PC-9 (cell line): Measurements from ENCODE around the gene PEX13. TPM values are rescaled to one million over a fixed set of nuclear protein-coding genes. Genes with fewer than 3 reads are reported as not detected.
A peak's percentile ranks its signal among the peaks of the same experiment; 100 is the strongest.
"Not testable (repeated sequence)": the region's sequence is repeated elsewhere in the genome, so short reads cannot be mapped to it uniquely, and the experiment has no call there.

Source experiments
- BruUV-seq: library from RNA; stranded (reverse); fragments of 400-500 nt; replicated peaks from 2 replicates; lab custom pipeline; 2021; lab: Mats Ljungman, UMichigan
- CTCF ChIA-PET: fragments of 300-600 bp; sonication (Branson Sonifier 250); formaldehyde crosslinking; loops from one replicate; lab custom pipeline; 2022; ENCODE audit warnings: antibody characterized with exemption; lab: Charles Lee
- POLR2A ChIA-PET: fragments of 300-600 bp; sonication (Branson Sonifier 250); formaldehyde crosslinking; loops from one replicate; lab custom pipeline; 2022; ENCODE audit warnings: antibody characterized with exemption; ENCODE audit not compliant: unreplicated experiment; lab: Charles Lee
- DNase-seq, 2 experiments: peaks; one replicate each; pipeline versions ENCODE4 v3.0.0 to v3.0.0-alpha.2; 2015 to 2022; ENCODE audit warnings: mixed read lengths in 1 of 2
- H2AFZ ChIP-seq: fragments of 200-600 bp; sonication (generic); 2 replicates; pipeline ENCODE4 v1.8.1; 2017; ENCODE audit warnings: antibody characterized with exemption
- H3F3A ChIP-seq: fragments of 200-600 bp; sonication (generic); 2 replicates; pipeline ENCODE4 v1.8.1; 2017; ENCODE audit warnings: antibody characterized with exemption, mild to moderate bottlenecking, low read depth; ENCODE audit not compliant: insufficient read depth
- H3K27ac ChIP-seq: fragments of 200-600 bp; sonication (generic); 2 replicates; pipeline ENCODE4 v1.6.1; 2016; ENCODE audit warnings: mixed run types
- H3K27me3 ChIP-seq: fragments of 200-600 bp; sonication (generic); 2 replicates; pipeline ENCODE4 v1.6.1; 2016; ENCODE audit warnings: low read depth, mixed run types; ENCODE audit not compliant: insufficient read depth
- H3K36me3 ChIP-seq: fragments of 200-600 bp; sonication (generic); 2 replicates; pipeline ENCODE4 v1.6.1; 2016; ENCODE audit warnings: low read depth, mixed run types
- H3K4me1 ChIP-seq: fragments of 200-600 bp; sonication (generic); replicated peaks from 2 replicates; pipeline ENCODE4 v1.6.1; 2016; ENCODE audit warnings: mixed run types; ENCODE audit not compliant: insufficient read depth
- H3K4me2 ChIP-seq: fragments of 200-600 bp; sonication (generic); 2 replicates; pipeline ENCODE4 v1.6.1; 2017; ENCODE audit warnings: mixed run types
- H3K4me3 ChIP-seq: fragments of 200-600 bp; sonication (generic); 2 replicates; pipeline ENCODE4 v1.6.1; 2016; ENCODE audit warnings: mixed run types
- H3K79me2 ChIP-seq: fragments of 200-600 bp; sonication (generic); 2 replicates; pipeline ENCODE4 v1.6.1; 2017; ENCODE audit warnings: low read depth, mixed run types
- H3K9me2 ChIP-seq: fragments of 200-600 bp; sonication (generic); 2 replicates; pipeline ENCODE4 v1.8.1; 2017; ENCODE audit warnings: mild to moderate bottlenecking; ENCODE audit not compliant: insufficient read depth
- H3K9me3 ChIP-seq: fragments of 200-600 bp; sonication (generic); 2 replicates; pipeline ENCODE4 v1.8.1; 2016; ENCODE audit warnings: low read depth; ENCODE audit not compliant: insufficient read depth
- H4K20me1 ChIP-seq: fragments of 200-600 bp; sonication (generic); 2 replicates; pipeline ENCODE4 v1.8.1; 2017; ENCODE audit not compliant: insufficient read depth
- CTCF ChIP-seq: fragments of 200-600 bp; sonication (generic); conservative IDR thresholded peaks from 2 replicates; pipeline ENCODE4 v1.6.1; 2017; ENCODE audit warnings: mixed run types, antibody characterized with exemption, mild to moderate bottlenecking, moderate library complexity
- EZH2 ChIP-seq: fragments of 200-600 bp; sonication (generic); IDR thresholded peaks from 2 replicates; pipeline ENCODE4 v1.8.0; 2017; ENCODE audit warnings: antibody characterized with exemption, low read depth
- intact Hi-C: fragments of 100-400 bp; cut with micrococcal nuclease; formaldehyde crosslinking; loops from one replicate; pipeline ENCODE4 v1.10.0; 2022; ENCODE audit not compliant: unreplicated experiment
- total RNA-seq: library from RNA; stranded (reverse); gene quantifications from 2 replicates; pipeline ENCODE4 v1.2.3, GENCODE V29; 2021

The PEX13 gene
- total RNA-seq, 1 experiment from 2014 or later: 32.4 TPM

- no peaks in the 10 kb centered on the region for H3F3A ChIP-seq
- H2AFZ ChIP-seq: no peak overlapping the region
- H3K36me3 ChIP-seq: no peaks in the 10 kb centered on the region
- intact Hi-C loops: no loop called here
- POLR2A ChIA-PET: no interaction called here
- H4K20me1 ChIP-seq: no peaks in the 10 kb centered on the region
- DNase-seq: no peak
- no peaks in the 10 kb centered on the region for H3K79me2 ChIP-seq
- H3K9me2 ChIP-seq: no peaks in the 10 kb centered on the region
- H3K4me1 ChIP-seq: peaks cover 10% of the 10 kb centered on the region
- H3K27me3 ChIP-seq: no peaks in the 10 kb centered on the region
- no peak overlapping the region for H3K27ac ChIP-seq
- no peak overlapping the region for H3K4me2 ChIP-seq
- H3K4me3 ChIP-seq: no peak overlapping the region
- no peak for TF ChIP-seq CTCF
- TF ChIP-seq EZH2: no peak
- no TSS peak for BruUV-seq
- no peaks in the 10 kb centered on the region for H3K9me3 ChIP-seq
- CTCF ChIA-PET: no interaction called here
Measured at GRCh38 chr2:60984720-60985119, 32.8 kb upstream of the PEX13 start.

GRCh38 chr2:60987041-60987440 is 30.5 kb upstream of the PEX13 start:
- intact Hi-C loops: no loop called here
- no TSS peak for BruUV-seq
- no peak overlapping the region for H3K4me2 ChIP-seq
- no peak for DNase-seq
- no peaks in the 10 kb centered on the region for H3K79me2 ChIP-seq
- H3F3A ChIP-seq: no peaks in the 10 kb centered on the region
- H3K4me3 ChIP-seq: no peak overlapping the region
- H3K27ac ChIP-seq: no peak overlapping the region
- TF ChIP-seq EZH2 (no peak), CTCF (no peak)
- ChIA-PET POLR2A (interaction anchor here (0.7 kb wide), 2 partner anchors 79 to 269 kb away, joined by 3 to 15 read pairs; partner anchors contain the start of gene SANBR), CTCF (no interaction called here)
- no peaks in the 10 kb centered on the region for H3K9me2 ChIP-seq
- H4K20me1 ChIP-seq: no peaks in the 10 kb centered on the region
- no peaks in the 10 kb centered on the region for H3K27me3 ChIP-seq
- peaks cover 11% of the 10 kb centered on the region for H3K4me1 ChIP-seq
- H3K9me3 ChIP-seq: peaks cover 8% of the 10 kb centered on the region
- no peak overlapping the region for H2AFZ ChIP-seq
- H3K36me3 ChIP-seq: 0 out of 2 replicates have a peak, but pooled peaks cover 2% of the 10 kb centered on the region

- H3K4me1 ChIP-seq: peaks cover 11% of the 10 kb centered on the region
- H3K27me3 ChIP-seq, H2AFZ ChIP-seq, DNase-seq, CTCF ChIA-PET, H3K9me2 ChIP-seq, H3F3A ChIP-seq, H3K27ac ChIP-seq, H3K4me3 ChIP-seq, BruUV-seq, H4K20me1 ChIP-seq, H3K4me2 ChIP-seq, H3K79me2 ChIP-seq, intact Hi-C loops, H3K36me3 ChIP-seq: not testable (repeated sequence)
- POLR2A ChIA-PET: interaction anchor here (0.7 kb wide), 2 partner anchors 78 to 269 kb away, joined by 3 to 15 read pairs; partner anchors contain the start of gene SANBR
- H3K9me3 ChIP-seq: peaks cover 11% of the 10 kb centered on the region
Measured at GRCh38 chr2:60987656-60988055, 29.9 kb upstream of the PEX13 start.

GRCh38 chr2:60989259-60989658 is 28.3 kb upstream of the PEX13 start:
- 0 out of 2 replicates have a peak, but pooled peaks cover 11% of the 10 kb centered on the region for H3K36me3 ChIP-seq
- H3K27ac ChIP-seq: 0 out of 2 replicates have a peak overlapping the region, but pooled peaks have one; percentile 9
- no TSS peak for BruUV-seq

More at GRCh38 chr2:60989259-60989658, 28.3 kb upstream of the PEX13 start:
- H3K9me3 ChIP-seq: peaks cover 11% of the 10 kb centered on the region
- peak in 1 of 2 experiments; percentile 43 for DNase-seq
- TF ChIP-seq EZH2: no peak
- no peak for TF ChIP-seq CTCF
- ChIA-PET POLR2A (interaction anchor here (0.6 kb wide), 1 partner anchor 30 kb away, joined by 5 read pairs; no protein-coding TSS in a partner anchor), CTCF (no interaction called here)
- H3K9me2 ChIP-seq: no peaks in the 10 kb centered on the region
- no peaks in the 10 kb centered on the region for H3K79me2 ChIP-seq
- H4K20me1 ChIP-seq: no peaks in the 10 kb centered on the region
- H3K4me2 ChIP-seq: peak overlapping the region; percentile 37
- H3K4me1 ChIP-seq: peaks cover 11% of the 10 kb centered on the region
- H3K27me3 ChIP-seq: no peaks in the 10 kb centered on the region
- no peaks in the 10 kb centered on the region for H3F3A ChIP-seq
- intact Hi-C loops: no loop called here
- H2AFZ ChIP-seq: peak overlapping the region; percentile 5; the same call in 1 of the 2 replicates
- no peak overlapping the region for H3K4me3 ChIP-seq
